A549 treated with Mapracorat at 1 μM for 4 hours (cell line): ENCODE data around the gene LY86. TPM values are rescaled to one million over a fixed set of nuclear protein-coding genes. Genes with fewer than 3 reads are reported as not detected.

Experiments
- total RNA-seq: library from RNA; stranded (reverse); fragments of 200-300 nt; extraction: Qiagen RNA extraction; gene quantifications from 5 replicates; pipeline ENCODE4 v1.2.3, GENCODE V29; 2022

LY86 gene
- total RNA-seq = not detected in 5 replicates

GRCh38 chr6:6588064-6588923, at the start of gene LY86:
TSS of gene LY86 (plus strand) at chr6:6588720. CDS start at chr6:6588735, 15 bp downstream.

